Measurements from ENCODE around the gene LRRC74B.
"Not testable (repeated sequence)": the region's sequence is repeated elsewhere in the genome, so short reads cannot be mapped to it uniquely, and the experiment has no call there.

Gene LRRC74B

GRCh38 chr22:21054046-21054713 is 8.4 kb downstream of the LRRC74B start:
- DNase-seq (ENCODE audit: low read depth in 2 of 2), result no peak

- no peak for DNase-seq (ENCODE audit: low read depth in 2 of 2)
Measured at GRCh38 chr22:21054714-21055563, 9.2 kb downstream of the LRRC74B start.

- DNase-seq (ENCODE audit: low read depth in 2 of 2), result no peak
Measured at GRCh38 chr22:21055564-21055834, 9.8 kb downstream of the LRRC74B start.

GRCh38 chr22:21055880-21056319 is 10.2 kb downstream of the LRRC74B start:
- no peak for DNase-seq (ENCODE audit: low read depth in 2 of 2)

- not testable (repeated sequence) for DNase-seq (ENCODE audit: low read depth in 2 of 2)
Measured at GRCh38 chr22:21060363-21060762, 14.6 kb downstream of the LRRC74B start.

GRCh38 chr22:21061660-21062321 is 16.0 kb downstream of the LRRC74B start:
- DNase-seq (ENCODE audit: low read depth in 2 of 2), result not testable (repeated sequence)

GRCh38 chr22:21064425-21064824 is 18.7 kb downstream of the LRRC74B start:
- DNase-seq (ENCODE audit: low read depth in 2 of 2), result not testable (repeated sequence)

GRCh38 chr22:21064917-21065864 is 19.4 kb downstream of the LRRC74B start:
- no peak for DNase-seq (ENCODE audit: low read depth in 2 of 2)

- DNase-seq (ENCODE audit: low read depth in 2 of 2), result no peak
Measured at GRCh38 chr22:21067075-21067900, 21.5 kb downstream of the LRRC74B start.

GRCh38 chr22:21067901-21068680 is 22.3 kb downstream of the LRRC74B start:
- DNase-seq (ENCODE audit: low read depth in 2 of 2), result no peak

- no peak for DNase-seq (ENCODE audit: low read depth in 2 of 2)
Measured at GRCh38 chr22:21068681-21069276, 23.0 kb downstream of the LRRC74B start.

- DNase-seq (ENCODE audit: low read depth in 2 of 2), result no peak
Measured at GRCh38 chr22:21069375-21069774, 23.6 kb downstream of the LRRC74B start.

GRCh38 chr22:21070690-21071615 is 25.2 kb downstream of the LRRC74B start:
- DNase-seq (ENCODE audit: low read depth in 2 of 2), result no peak

- DNase-seq (ENCODE audit: low read depth in 2 of 2), result not testable (repeated sequence)
Measured at GRCh38 chr22:21071796-21072195, 26.1 kb downstream of the LRRC74B start.

- no peak for DNase-seq (ENCODE audit: low read depth in 2 of 2)
Measured at GRCh38 chr22:21073023-21073422, 27.3 kb downstream of the LRRC74B start.

GRCh38 chr22:21073482-21073881 is 27.7 kb downstream of the LRRC74B start:
- no peak for DNase-seq (ENCODE audit: low read depth in 2 of 2)

GRCh38 chr22:21074102-21074715 is 28.5 kb downstream of the LRRC74B start:
- DNase-seq (ENCODE audit: low read depth in 2 of 2), result no peak
